HG03097 (cell line): ENCODE data around the gene HRH4.

ENCODE experiments used
- ATAC-seq: cut with Tn5 transposase; IDR thresholded peaks from one replicate; pipeline ENCODE4 v1.9.1; 2021; ENCODE audit not compliant: unreplicated experiment, low FRiP score

HRH4 gene

DNA sequence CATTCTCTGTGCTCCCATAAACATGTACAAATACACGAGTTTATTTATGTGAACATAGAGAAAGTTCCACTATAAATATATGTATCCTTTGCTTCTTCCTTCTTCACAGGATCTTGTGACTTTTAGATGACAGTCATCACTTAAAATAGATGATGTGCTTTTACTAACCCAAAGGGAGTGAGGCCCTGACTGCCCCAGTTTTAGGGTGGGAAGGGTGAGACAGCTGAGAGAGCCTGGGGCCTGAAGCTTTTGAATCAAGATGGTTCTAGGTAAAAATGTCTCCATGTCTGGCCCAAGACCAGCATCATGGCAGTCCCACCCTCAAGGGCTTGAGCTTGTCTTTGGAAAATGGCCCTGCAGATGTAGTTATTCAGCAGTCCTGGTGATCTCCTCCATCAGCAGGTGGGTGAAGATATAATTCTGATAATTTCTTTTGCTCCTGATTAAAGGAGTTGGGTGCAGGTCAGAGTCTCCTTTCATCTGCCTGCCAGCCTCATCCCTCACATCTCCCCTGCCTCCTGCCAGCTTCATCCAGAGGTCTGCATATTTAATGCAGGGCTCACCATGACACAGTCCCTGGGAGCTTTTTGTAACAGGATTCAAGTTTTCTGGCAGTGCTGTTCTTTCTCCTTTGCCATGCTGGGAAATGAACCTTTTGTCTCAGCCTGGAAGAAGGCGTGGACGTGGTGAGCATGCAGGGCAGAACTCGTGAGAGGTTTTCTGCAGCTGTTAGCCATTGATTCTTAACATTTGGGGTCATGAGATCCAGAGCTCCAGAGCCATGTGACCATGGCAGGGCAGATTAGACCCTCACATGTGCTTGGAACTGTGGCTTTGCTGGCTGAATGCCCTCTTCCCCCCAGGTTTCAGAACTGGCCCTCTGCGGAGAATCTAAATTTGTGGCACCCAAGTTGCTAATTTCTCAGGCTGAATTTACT lies 2.7 kb downstream of the HRH4 start:
- no peak for ATAC-seq

DNA sequence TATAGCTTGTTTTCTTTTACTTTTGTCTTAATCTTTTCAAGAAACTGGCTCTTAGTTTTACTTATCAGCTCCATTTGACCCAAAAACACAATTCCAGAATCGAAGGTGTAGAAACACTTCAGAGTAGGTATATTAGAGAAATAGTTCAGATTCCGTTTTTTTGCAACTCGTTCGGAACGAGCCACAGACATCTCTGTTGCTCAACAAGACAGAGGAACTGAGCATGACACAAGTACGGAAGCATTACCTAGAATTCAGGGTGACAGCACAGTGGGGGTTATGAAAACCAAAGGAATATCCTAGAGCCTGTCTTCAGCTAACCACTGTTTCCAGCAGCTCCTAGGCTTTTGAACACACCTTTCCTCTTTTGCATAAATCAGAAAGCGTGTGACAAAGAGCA lies 5.0 kb downstream of the HRH4 start:
- no peak for ATAC-seq

DNA sequence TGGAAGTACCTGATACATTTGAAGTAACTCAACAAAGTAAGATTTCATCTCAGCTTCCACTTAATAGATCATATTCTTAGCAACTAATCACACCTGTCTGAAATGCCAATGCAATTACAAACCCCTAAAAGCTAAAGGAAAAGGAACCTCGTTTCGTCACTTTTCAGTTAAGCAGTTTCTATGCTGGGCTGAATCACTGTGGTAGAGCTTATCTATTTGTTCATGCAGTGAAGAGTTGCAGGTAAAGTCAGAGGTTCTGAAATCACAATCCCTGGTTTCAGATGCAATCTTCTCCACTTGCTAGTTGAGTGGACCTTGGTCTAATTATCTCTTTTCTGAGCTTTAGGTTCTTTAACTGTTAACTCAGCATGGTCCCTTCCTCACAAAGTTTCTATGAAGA lies 6.3 kb downstream of the HRH4 start:
- ATAC-seq = no peak

DNA sequence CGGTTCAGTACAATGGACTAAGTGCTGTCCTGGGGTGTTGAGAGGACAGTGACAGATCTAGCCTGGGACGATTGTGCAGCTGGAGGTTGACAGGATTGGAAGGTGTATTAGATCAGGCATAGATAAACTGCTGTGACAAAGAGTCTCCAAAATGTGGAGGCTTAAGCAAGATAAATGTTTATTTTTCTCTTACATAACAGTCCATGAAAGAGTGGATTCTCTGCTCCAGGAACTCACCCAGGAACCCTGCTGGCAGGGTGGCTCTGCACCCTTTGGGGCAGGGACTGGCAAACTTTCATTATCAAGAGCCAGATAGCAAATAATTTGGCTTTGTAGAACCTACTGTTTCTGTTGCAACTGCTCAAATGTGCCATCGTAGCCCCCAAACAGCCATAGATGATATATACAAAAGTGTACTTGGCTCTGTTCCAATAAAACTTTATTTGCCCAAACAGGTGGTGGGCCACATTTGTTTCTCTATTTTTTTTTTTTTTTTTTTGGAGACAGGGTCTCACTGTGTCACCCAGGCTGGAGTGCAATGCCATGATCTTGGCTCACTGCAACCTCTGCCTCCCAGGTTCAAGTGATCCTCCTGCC lies 9.7 kb downstream of the HRH4 start:
- ATAC-seq = no peak

DNA sequence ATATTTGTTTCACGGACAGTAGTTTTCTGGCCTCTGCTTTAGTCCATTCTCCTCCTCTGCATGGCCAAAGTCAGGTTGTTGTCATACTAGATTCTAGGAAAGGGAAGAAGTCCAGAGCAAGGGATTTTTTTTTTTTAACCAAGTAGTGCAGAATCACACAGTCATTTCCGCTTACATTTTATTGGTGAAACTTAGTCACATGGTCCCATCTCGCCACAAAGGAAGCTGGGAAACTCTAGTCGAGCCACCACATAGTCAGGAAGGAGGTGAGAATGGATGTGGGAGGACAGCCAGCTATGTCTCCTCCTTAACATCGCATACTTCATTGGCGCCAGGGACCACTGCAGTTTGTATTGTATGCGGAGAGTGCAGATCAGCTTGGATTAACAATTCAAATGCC lies 10.4 kb downstream of the HRH4 start:
- ATAC-seq = no peak

DNA sequence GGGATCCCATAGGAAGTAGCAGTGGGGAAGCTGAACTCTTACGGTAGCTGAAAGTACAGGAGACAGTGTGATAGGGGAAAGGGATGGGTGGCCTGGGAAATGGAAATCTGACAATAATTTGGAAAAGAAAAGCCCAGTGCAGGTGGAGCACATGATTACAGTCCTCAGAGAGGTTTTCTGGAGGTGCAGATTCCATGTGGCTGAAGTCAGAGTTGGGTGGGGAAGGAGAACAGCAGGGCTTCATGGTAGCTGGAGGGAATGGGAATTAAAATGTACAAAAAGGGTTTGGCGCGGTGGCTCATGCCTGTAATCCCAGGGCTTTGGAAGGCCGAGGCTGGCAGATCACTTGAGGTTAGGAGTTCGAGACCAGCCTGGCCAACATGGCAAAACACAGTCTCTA lies 12.2 kb downstream of the HRH4 start:
- no peak for ATAC-seq

DNA sequence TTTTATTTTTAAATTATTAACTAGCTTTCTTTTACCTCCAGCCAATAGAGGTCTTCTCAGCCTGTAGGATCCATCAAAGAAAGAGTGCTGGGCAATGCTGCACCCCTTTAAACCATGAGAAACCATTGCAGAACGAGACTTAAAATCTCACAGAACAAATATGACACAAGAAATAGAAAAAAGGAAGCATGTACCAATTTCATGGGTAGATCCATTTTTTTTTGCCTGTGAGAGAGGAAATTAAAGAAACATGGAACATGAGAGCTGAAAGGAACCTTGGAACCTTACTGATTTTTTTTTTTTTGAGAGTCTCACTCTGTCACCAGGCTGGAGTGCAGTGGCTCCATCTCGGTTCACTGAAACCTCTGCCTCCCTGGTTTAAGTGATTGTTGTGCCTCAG lies 14.0 kb downstream of the HRH4 start:
- no peak for ATAC-seq

DNA sequence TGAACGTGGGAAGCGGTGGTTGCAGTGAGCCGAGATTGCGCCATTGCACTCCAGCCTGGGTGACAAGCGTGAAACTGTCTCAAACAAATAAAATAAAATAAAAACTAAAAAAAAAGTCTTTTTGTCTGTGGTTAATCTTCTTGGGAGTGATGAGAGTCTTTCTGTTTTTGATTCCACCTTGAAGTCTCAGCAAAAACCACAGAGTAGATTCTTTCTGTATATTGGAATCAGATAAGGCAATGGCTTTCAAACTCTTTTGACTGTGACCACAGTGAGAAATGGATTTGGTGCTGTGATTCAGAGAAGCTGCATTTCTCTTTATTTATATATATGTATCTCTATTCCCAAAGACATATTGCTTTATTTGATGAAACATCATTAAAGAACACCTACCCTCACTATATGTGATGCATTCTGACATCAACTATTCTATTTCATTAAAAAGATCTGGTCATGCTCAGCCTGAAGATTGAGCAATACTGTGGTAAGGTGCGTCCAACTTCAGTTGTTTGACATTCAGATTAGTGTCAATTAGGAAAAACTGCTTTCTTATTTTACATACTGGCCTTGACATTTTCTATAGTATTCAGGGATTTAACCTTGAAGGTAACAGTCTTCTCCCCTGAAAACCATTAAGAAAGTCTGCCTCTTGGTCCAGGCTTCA lies 15.6 kb downstream of the HRH4 start:
- ATAC-seq = no peak

DNA sequence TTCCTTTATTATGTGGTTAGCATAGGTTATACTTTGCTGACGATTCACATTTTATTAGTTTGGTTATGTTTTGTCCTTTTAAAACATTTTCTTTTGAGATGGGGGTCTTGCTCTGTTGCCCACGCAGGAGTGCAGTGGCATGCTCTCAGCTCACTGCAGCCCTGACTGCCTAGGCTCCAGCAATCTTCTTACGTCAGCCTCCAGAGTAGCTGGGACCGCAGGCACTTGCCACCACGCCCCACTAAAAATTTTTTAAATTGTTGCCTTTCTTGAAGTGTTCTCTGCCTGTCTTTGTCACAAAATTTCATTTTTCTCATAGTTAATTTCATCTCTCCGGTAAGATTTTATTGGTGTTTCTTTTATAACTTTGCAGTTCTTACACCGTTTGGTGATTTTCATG lies 18.9 kb downstream of the HRH4 start:
- no peak for ATAC-seq

DNA sequence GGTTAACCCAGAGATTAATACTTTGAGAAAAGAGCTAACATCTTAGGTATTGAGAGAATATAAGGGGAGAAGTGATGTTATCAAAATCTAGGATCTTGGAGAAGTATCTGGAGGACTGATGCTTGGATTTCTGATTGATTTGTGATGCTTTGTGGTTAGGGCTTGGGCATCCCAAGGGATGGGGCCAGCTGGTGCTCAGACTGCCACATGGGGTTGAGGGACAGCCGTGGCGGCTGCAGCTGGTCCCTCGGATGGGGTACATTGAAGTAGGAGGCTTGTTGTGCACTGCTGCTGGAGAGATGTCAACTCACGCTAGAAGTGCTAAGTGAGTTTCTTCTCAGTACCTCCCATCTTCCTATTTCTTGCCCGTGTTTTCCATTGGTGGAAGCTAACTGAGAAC lies 22.4 kb downstream of the HRH4 start:
- no peak for ATAC-seq

DNA sequence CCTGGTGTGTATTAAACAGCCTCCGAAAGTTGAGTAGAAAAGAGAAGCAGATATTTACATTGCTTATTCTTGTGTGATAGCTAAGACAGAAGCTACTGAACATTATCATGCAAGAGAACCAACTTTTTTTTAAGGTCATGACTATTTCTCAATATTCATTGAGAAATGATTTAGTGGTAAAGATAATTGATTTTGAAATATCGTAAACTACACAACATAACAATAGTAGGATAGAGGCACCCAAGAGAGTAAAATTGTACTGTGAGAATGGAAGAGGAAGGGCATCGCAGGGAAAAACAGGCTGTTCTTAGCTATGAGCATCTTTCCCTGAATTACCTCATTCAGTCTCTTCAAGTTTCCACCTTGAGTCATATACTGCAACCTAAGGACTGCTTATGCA lies 25.2 kb downstream of the HRH4 start:
- ATAC-seq = no peak

DNA sequence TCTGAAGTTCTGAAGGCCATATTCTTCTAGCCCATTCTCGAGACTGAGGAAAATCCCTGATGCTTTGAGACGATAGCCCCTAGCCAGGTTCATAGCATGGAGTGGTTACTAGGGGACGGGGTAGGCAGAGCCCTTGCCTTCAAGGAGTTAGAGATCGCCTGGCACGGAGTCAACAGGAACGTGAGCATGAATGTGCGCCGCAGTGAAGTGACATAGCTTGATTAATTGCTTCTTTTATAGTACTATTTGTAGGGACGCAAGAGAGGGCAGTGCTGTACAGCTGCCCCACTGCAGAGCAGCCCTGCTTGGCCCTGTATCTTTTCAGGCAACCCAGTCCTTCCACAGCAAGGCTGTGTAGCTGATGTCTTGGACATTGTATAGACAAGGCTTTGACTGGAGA lies 26.2 kb downstream of the HRH4 start:
- ATAC-seq = no peak

DNA sequence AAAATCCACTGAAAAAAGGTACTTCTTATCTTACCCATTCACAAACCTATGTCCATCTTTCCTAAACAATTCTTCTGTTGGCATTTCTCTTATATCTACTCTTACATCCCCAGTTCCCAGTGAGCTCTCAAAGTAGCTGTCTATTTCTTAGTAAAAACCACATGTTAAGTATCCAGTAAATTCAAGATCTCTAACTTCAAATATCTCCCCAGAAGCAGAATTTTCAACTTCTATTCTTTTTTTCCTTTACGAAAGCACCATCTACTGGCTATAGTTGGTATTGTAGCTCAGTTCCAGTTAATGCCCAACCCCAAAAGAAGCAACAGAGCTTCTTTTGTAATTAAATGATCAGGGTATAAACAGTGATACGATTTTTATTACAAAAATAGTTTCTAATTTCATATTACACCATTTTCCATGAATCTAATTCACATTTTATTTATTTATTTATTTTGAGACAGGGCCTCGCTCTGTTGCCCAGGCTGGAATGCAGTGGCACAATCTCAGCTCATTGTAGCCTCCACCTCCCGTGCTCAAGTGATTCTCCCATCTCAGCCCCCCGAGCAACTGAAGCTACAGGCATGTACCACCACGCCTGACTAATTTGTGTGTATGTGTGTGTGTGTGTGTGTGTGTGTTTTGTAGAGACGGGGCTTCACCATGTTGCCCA lies 28.5 kb downstream of the HRH4 start:
- ATAC-seq = no peak

DNA sequence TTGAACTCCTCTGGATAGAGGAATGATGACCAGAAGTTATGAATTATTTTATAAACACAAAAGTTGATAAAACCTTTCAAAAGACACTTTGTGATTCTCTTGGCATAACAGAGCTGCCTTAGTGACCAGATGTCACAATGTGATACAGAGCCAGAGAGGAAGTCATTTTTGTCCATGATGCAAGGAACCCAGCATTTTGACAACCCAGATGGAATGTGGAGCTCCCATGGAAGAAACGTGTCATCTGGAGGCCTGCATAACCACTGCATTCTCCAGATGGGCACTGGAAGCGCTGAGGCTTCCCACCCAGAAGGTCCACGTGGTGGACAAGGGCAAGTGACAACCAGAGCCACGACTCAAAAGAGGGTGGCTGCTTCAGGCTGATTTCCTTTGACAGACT lies 30.1 kb downstream of the HRH4 start:
- no peak for ATAC-seq

DNA sequence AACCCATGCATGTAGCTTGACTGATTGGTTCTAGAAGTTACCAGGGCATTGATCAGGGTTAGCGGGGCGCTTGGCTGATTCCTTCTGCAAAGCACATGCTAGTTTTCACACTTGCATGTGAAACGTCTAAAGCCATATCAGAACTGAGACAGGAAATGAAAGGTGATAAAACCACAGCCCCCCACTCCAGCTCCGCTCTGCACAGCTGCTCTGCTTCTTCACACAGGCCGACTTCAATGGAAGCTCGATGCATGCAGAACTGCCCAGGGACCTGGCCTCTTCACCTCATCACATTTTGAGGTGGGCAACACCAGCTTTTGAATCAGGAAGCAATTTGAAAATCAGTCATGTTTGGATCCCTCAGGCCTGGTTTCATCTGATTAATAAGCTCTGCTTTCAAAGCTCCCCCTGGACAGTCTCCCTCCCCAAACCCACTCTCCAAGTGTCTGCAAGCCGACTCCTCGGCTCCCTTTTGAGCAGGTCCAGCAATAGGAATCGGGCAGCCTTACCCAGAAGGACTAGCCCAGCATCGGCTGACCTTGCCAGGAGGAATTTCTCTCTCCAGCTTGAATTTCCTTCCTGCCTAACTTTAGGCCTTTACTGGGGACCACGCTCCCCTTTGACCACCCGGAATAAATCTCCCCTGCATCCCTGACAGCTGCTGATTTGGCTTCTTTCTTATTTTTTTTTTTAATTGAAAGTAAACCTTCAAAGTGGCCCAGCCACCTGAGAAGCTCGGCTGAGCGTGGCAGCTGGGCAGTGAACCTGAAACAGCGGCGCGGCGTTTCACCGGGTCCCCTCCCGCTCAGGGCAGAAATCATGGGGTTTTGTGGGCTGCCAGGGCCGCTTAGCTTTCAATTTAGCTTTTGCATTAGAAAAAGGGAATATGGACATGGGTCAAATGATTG lies 31.7 kb downstream of the HRH4 start:
- ATAC-seq = peak; percentile 80

DNA sequence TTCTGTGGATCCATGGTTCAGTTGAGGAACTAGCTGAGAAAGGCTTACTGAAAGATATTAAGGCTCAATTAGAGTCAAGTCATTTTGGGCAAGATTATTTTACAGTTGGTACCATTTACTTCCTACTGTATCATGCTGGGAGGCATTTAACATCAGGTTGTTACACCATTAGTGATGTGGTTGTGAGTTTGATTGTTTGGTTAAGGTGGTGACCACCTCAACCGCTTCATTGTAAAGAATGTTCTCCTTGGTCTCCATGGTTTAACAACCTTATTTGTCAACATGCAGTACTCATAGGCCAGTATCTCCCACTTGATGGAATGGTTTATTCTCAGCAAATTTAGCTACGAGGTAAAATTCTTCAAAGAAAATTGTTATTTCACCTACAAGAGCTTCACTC lies 34.1 kb downstream of the HRH4 start:
- no peak for ATAC-seq

DNA sequence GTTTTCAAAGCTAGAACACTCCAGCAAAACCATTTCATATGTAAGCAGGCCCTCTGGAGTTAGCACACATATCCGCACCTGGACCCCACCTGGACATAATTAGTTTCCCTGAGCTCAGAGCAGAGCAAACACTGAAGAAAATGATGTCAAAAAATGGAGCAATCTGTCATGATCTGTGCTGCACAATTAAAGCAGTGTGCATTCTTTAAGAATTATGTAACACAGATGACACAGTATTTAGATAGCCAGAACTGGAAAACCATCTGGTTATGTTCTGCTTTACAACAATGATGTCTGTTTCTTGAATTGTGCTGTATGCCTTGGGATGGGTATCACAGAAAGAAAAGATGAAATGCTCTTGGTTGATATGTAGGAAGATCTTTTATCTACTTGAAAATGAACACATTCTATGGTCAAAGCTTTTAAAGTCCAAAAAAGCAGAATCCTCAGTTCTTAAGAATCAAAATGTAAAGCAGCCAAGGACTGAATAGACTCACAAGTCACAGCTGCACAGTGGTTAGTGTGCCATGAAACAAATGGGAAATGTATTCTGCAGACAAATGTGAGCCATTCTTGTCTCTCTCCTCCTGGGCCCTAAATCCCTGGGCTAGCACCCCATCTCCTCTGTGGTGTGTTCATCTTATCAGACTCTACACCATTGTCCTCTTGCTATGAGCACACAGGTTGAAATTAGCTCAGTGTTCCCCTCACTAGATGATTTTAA lies 36.8 kb downstream of the HRH4 start:
- ATAC-seq = no peak

DNA sequence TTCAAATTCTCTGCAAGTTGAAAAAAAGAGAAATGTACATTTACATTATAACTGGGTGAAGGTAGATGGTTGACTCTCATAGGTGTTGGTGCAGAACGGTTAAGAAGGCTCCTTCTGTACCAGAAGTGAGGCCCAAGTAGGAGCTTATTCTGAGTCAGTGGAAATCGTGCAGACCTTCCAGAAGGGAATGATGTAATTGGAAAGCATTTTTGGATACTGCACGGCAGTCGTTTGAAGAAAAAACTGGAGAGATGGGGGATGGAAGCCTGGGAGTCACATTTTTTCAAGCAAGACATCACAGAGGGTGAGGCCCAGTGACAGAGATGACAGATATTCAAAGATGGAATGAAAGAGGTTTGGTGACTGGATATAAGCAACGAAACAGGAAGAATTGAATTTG lies 39.4 kb downstream of the HRH4 start:
- ATAC-seq = no peak

DNA sequence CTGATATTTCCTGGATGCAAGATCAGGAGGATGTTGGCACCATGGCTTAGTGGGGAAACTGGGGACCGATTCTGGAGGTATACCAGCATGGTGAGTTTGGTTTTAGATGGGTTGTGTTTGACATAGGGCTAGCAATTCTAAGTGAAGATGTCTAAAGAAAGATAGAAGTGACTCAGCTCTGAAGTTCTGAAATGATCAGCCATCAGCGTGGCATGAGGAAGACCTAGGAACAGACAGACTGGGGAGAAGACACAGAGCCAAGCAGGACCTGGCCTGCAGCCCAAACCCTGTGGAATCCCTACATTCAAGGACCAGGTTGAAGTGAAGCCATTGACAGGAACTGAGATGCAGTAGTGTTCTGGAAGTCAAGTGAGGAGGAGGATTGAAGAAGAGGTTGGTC lies 39.8 kb downstream of the HRH4 start:
- ATAC-seq = no peak

DNA sequence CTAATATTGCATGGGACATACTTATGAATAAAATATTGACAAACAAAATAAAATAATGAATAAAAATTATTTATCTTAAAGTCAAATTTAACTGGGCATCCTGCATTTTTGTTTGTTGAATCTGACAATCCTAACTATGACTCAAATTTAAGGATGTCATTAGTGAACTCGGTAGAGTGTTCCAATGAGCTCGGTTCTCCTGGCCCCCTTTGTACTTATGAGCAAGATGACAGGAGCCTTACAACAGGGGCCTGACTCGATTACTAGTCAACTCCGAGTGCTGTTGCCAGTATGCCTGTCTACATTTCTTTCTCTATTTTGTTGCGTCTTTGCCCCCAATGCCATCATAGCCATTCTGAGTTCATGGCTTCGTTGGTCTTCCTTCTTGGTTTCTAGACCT lies 40.3 kb downstream of the HRH4 start:
- no peak for ATAC-seq
